ENCODE results near the gene XAB2. TPM values are rescaled to one million over a fixed set of nuclear protein-coding genes. Genes with fewer than 3 reads are reported as not detected.

Gene XAB2
- total RNA-seq, 1 experiment from 2014 or later, result 84.4 TPM

- no peak for ATAC-seq
- no peak for DNase-seq
- Histone ChIP-seq H3K36me3 (ENCODE audit: low read depth, low read length) (peaks cover 7% of the 10 kb centered on the region; the same call in 1 of the 2 replicates), H3K79me2 (ENCODE audit: low read length) (peaks cover 14% of the 10 kb centered on the region), H3K4me3 (ENCODE audit: low read length) (no peak overlapping the region), H3K4me2 (ENCODE audit: low read length) (no peak overlapping the region), H2AFZ (ENCODE audit: low read length) (no peak overlapping the region), H3F3A (ENCODE audit: low read length, unreplicated experiment) (no peaks in the 10 kb centered on the region), H3K4me1 (ENCODE audit: insufficient read depth, low read length) (no peaks in the 10 kb centered on the region), H3K9me3 (ENCODE audit: low read length) (no peaks in the 10 kb centered on the region), H3K9ac (ENCODE audit: low read length) (no peak overlapping the region), H4K20me1 (ENCODE audit: low read length) (no peaks in the 10 kb centered on the region), H3K27me3 (ENCODE audit: low read length) (no peaks in the 10 kb centered on the region), H3K9me2 (replicated peaks; ENCODE audit: low read length) (no peaks in the 10 kb centered on the region), H3K27ac (ENCODE audit: low read length) (no peak overlapping the region)
- ChIA-PET CTCF (no interaction called here), POLR2A (ENCODE audit: unreplicated experiment) (interaction anchor here (0.6 kb wide), 1 partner anchor 10 kb away, joined by 4 read pairs; the partner anchor contains the start of gene PCP2)
- no TSS peak for BruUV-seq (replicated peaks)
- TF ChIP-seq EZH2 (IDR thresholded peaks at IDR 0.05; ENCODE audit: low read length, unreplicated experiment) (no peak), CTCF (conservative IDR thresholded peaks at IDR 0.05; ENCODE audit: low read depth, low read length) (no peak), EZH2phosphoT487 (IDR thresholded peaks at IDR 0.05; ENCODE audit: borderline replicate concordance, low read length) (no peak)
- intact Hi-C loops (cut with micrococcal nuclease), result no loop called here
Measured at GRCh38 chr19:7643031-7643415, 13.7 kb upstream of the XAB2 start.

- Histone ChIP-seq H2AFZ (ENCODE audit: low read length) (no peak overlapping the region), H3K9me2 (replicated peaks; ENCODE audit: low read length) (no peaks in the 10 kb centered on the region), H4K20me1 (ENCODE audit: low read length) (no peaks in the 10 kb centered on the region), H3K27me3 (ENCODE audit: low read length) (no peaks in the 10 kb centered on the region), H3K9ac (ENCODE audit: low read length) (no peak overlapping the region), H3K4me1 (ENCODE audit: insufficient read depth, low read length) (no peaks in the 10 kb centered on the region), H3K36me3 (ENCODE audit: low read depth, low read length) (peaks cover 7% of the 10 kb centered on the region; the same call in 1 of the 2 replicates), H3K4me2 (ENCODE audit: low read length) (no peak overlapping the region), H3K9me3 (ENCODE audit: low read length) (no peaks in the 10 kb centered on the region), H3K4me3 (ENCODE audit: low read length) (no peak overlapping the region), H3K79me2 (ENCODE audit: low read length) (peaks cover 19% of the 10 kb centered on the region), H3F3A (ENCODE audit: low read length, unreplicated experiment) (no peaks in the 10 kb centered on the region), H3K27ac (ENCODE audit: low read length) (no peak overlapping the region)
- ChIA-PET CTCF (no interaction called here), POLR2A (ENCODE audit: unreplicated experiment) (no interaction called here)
- TF ChIP-seq EZH2 (IDR thresholded peaks at IDR 0.05; ENCODE audit: low read length, unreplicated experiment) (no peak), CTCF (conservative IDR thresholded peaks at IDR 0.05; ENCODE audit: low read depth, low read length) (no peak), EZH2phosphoT487 (IDR thresholded peaks at IDR 0.05; ENCODE audit: borderline replicate concordance, low read length) (no peak)
- BruUV-seq (replicated peaks), result no TSS peak
- no peak for ATAC-seq
- no peak for DNase-seq
- intact Hi-C loops (cut with micrococcal nuclease), result no loop called here
Measured at GRCh38 chr19:7642295-7643030, 13.1 kb upstream of the XAB2 start.

All from PC-3 (cell line).